SK-N-SH (cell line): ENCODE data around the gene GMPR2. TPM values are rescaled to one million over a fixed set of nuclear protein-coding genes. Genes with fewer than 3 reads are reported as not detected.

ENCODE experiments used
- CTCF ChIA-PET: fragments of 300-600, 350-600 bp; formaldehyde crosslinking; extraction: SDS; loops from one replicate; lab custom pipeline; 2021; lab: Yijun Ruan, JAX
- POLR2A ChIA-PET: fragments of 350-600 bp; sonication (Branson Sonifier 250); formaldehyde crosslinking; extraction: SDS; loops from one replicate; lab custom pipeline; 2020; ENCODE audit warnings: antibody characterized with exemption, inconsistent platforms; lab: Yijun Ruan, JAX
- DNase-seq: peaks from one replicate; pipeline ENCODE4 v3.0.0; 2012
- H2AFZ ChIP-seq: fragments of 200-600 bp; sonication (generic); 2 replicates; pipeline ENCODE4 v1.8.1; 2016; ENCODE audit warnings: antibody characterized with exemption, mild to moderate bottlenecking, low read depth
- H3F3A ChIP-seq: fragments of 200-600 bp; sonication (generic); replicated peaks from 2 replicates; pipeline ENCODE3; 2016; ENCODE audit warnings: antibody characterized with exemption, mild to moderate bottlenecking; ENCODE audit not compliant: insufficient read depth
- H3K27ac ChIP-seq, 2 experiments: fragments of 200-500 bp in 1 of 2; fragments of 200-600 bp in 1 of 2; sonication (Bioruptor generic) in 1 of 2; sonication (generic), shearing (Covaris generic) in 1 of 2; 2 replicates each; pipeline versions ENCODE4 v1.5.1 to v1.6.1; 2014 to 2016; ENCODE audit warnings: low read depth in 2 of 2, inconsistent platforms in 1 of 2, low read length in 1 of 2, mild to moderate bottlenecking in 1 of 2, mixed read lengths in 1 of 2
- H3K27me3 ChIP-seq: fragments of 200-600 bp; sonication (generic), shearing (Covaris generic); 2 replicates; pipeline ENCODE4 v1.6.1; 2016; ENCODE audit warnings: mixed run types; ENCODE audit not compliant: insufficient read depth
- H3K36me3 ChIP-seq, 2 experiments: fragments of 200-500 bp in 1 of 2; fragments of 200-600 bp in 1 of 2; sonication (Bioruptor generic) in 1 of 2; sonication (generic) in 1 of 2; replicated peaks in 1 of 2; 2 replicates each; pipeline versions ENCODE3 to v1.5.1; 2014 to 2016; ENCODE audit warnings: low read length in 1 of 2, mild to moderate bottlenecking in 1 of 2; ENCODE audit not compliant: insufficient read depth in 2 of 2, control insufficient read depth in 1 of 2
- H3K4me1 ChIP-seq, 2 experiments: fragments of 200-500 bp in 1 of 2; fragments of 200-600 bp in 1 of 2; sonication (Bioruptor generic) in 1 of 2; sonication (generic), shearing (Covaris generic) in 1 of 2; 2 replicates each; pipeline versions ENCODE4 v1.5.1 to v1.6.1; 2014 to 2016; ENCODE audit warnings: low read depth in 1 of 2, low read length in 1 of 2, mixed run types in 1 of 2; ENCODE audit not compliant: insufficient read depth in 2 of 2, control insufficient read depth in 1 of 2
- H3K4me2 ChIP-seq: fragments of 200-600 bp; sonication (generic), shearing (Covaris generic); 2 replicates; pipeline ENCODE4 v1.6.1; 2017; ENCODE audit warnings: mixed run types
- H3K4me3 ChIP-seq, 2 experiments: fragments of 200-500 bp in 1 of 2; fragments of 200-600 bp in 1 of 2; sonication (Bioruptor generic) in 1 of 2; sonication (generic), shearing (Covaris generic) in 1 of 2; 2 replicates each; pipeline versions ENCODE4 v1.5.1 to v1.8.1; 2014 to 2016; ENCODE audit warnings: low read depth in 2 of 2, inconsistent platforms in 1 of 2, low read length in 1 of 2, mild to moderate bottlenecking in 1 of 2, mixed read lengths in 1 of 2, moderate library complexity in 1 of 2
- H3K79me2 ChIP-seq: fragments of 200-600 bp; sonication (generic); 2 replicates; pipeline ENCODE4 v1.8.1; 2017; ENCODE audit warnings: mild to moderate bottlenecking; ENCODE audit not compliant: insufficient read depth
- H3K9ac ChIP-seq: fragments of 200-600 bp; sonication (generic); 2 replicates; pipeline ENCODE4 v1.6.1; 2017; ENCODE audit warnings: mixed run types
- H3K9me2 ChIP-seq: fragments of 200-600 bp; sonication (generic); 2 replicates; pipeline ENCODE4 v1.6.1; 2017; ENCODE audit warnings: mixed run types
- H3K9me3 ChIP-seq: fragments of 200-600 bp; sonication (generic); 2 replicates; pipeline ENCODE4 v1.6.1; 2017; ENCODE audit warnings: mixed run types, mild to moderate bottlenecking, moderate library complexity
- H4K20me1 ChIP-seq: fragments of 200-600 bp; sonication (generic); 2 replicates; pipeline ENCODE4 v1.6.1; 2017; ENCODE audit warnings: mild to moderate bottlenecking, mixed run types; ENCODE audit not compliant: insufficient read depth
- CHD2 ChIP-seq: fragments of 150-350 bp; IDR thresholded peaks from 2 replicates; pipeline ENCODE4 v1.6.1; 2018; ENCODE audit warnings: low read length; ENCODE audit not compliant: partially characterized antibody
- ELF1 ChIP-seq: IDR thresholded peaks from 2 replicates; pipeline ENCODE4 v1.4.0; 2012
- EZH2phosphoT487 ChIP-seq: fragments of 200-600 bp; sonication (generic); IDR thresholded peaks from 2 replicates; pipeline ENCODE4 v1.6.1; 2017; ENCODE audit warnings: low read depth, mixed run types, mild to moderate bottlenecking, antibody characterized with exemption, moderate library complexity, borderline replicate concordance
- FOXM1 ChIP-seq: IDR thresholded peaks from 2 replicates; pipeline ENCODE4 v1.4.0; 2012; ENCODE audit warnings: low read depth, mild to moderate bottlenecking
- MAX ChIP-seq: IDR thresholded peaks from 2 replicates; pipeline ENCODE4 v1.4.0; 2012; ENCODE audit warnings: low read depth
- MXI1 ChIP-seq: IDR thresholded peaks from 2 replicates; pipeline ENCODE4 v1.6.1; 2012; ENCODE audit warnings: mild to moderate bottlenecking, low read depth, low read length, improper control_type of control experiment
- NRF1 ChIP-seq: IDR thresholded peaks from 2 replicates; pipeline ENCODE4 v1.6.1; 2012; ENCODE audit warnings: low read depth, mild to moderate bottlenecking, low read length
- POLR2AphosphoS5 ChIP-seq: IDR thresholded peaks from 2 replicates; pipeline ENCODE4 v1.6.1; 2012; ENCODE audit warnings: low read depth, low read length
- RAD21 ChIP-seq: IDR thresholded peaks from 2 replicates; pipeline ENCODE4 v1.6.1; 2012; ENCODE audit warnings: mild to moderate bottlenecking, low read length
- REST ChIP-seq: IDR thresholded peaks from 2 replicates; pipeline ENCODE4 v1.6.1; 2012; ENCODE audit warnings: mild to moderate bottlenecking, low read depth, low read length, moderate library complexity
- RFX5 ChIP-seq: IDR thresholded peaks from 2 replicates; pipeline ENCODE4 v1.6.1; 2012; ENCODE audit warnings: mild to moderate bottlenecking, improper control_type of control experiment, low read length
- SIN3A ChIP-seq: IDR thresholded peaks from 2 replicates; pipeline ENCODE4 v1.6.1; 2012; ENCODE audit warnings: low read depth, mild to moderate bottlenecking, low read length, moderate library complexity, borderline replicate concordance
- SMC3 ChIP-seq: IDR thresholded peaks from 2 replicates; pipeline ENCODE4 v1.6.1; 2012; ENCODE audit warnings: low read depth, low read length, improper control_type of control experiment
- TAF1 ChIP-seq: IDR thresholded peaks from 2 replicates; pipeline ENCODE4 v1.6.1; 2012; ENCODE audit warnings: low read depth, mild to moderate bottlenecking, low read length, moderate library complexity, borderline replicate concordance
- TCF12 ChIP-seq: IDR thresholded peaks from 2 replicates; pipeline ENCODE4 v1.4.0; 2012
- USF1 ChIP-seq: IDR thresholded peaks from 2 replicates; pipeline ENCODE4 v1.4.0; 2012; ENCODE audit warnings: low read depth, borderline replicate concordance
- USF2 ChIP-seq: fragments of 150-350 bp; IDR thresholded peaks from 2 replicates; pipeline ENCODE4 v1.6.1; 2017; ENCODE audit warnings: antibody characterized with exemption, low read length, low read depth, borderline replicate concordance
- ZBTB33 ChIP-seq: IDR thresholded peaks from 2 replicates; pipeline ENCODE4 v1.4.0; 2012; ENCODE audit warnings: low read depth, borderline replicate concordance
- WGBS: methylation state at CpG from one replicate; pipeline ENCODE4 v1.1.6; 2017; ENCODE audit warnings: low lambda C conversion rate; 5-methylcytosine and 5-hydroxymethylcytosine counted together
- polyA plus RNA-seq, 3 experiments: library from polyadenylated mRNA; depleted of rRNA; stranded (reverse); fragments of >200 nt; gene quantifications; 2 replicates each; pipeline ENCODE4 v1.2.3, GENCODE V29; 2012

Gene GMPR2
- polyA plus RNA-seq, 1 of the 3 experiments (the other 2 are of a cell fraction) = 97.0 TPM

DNA sequence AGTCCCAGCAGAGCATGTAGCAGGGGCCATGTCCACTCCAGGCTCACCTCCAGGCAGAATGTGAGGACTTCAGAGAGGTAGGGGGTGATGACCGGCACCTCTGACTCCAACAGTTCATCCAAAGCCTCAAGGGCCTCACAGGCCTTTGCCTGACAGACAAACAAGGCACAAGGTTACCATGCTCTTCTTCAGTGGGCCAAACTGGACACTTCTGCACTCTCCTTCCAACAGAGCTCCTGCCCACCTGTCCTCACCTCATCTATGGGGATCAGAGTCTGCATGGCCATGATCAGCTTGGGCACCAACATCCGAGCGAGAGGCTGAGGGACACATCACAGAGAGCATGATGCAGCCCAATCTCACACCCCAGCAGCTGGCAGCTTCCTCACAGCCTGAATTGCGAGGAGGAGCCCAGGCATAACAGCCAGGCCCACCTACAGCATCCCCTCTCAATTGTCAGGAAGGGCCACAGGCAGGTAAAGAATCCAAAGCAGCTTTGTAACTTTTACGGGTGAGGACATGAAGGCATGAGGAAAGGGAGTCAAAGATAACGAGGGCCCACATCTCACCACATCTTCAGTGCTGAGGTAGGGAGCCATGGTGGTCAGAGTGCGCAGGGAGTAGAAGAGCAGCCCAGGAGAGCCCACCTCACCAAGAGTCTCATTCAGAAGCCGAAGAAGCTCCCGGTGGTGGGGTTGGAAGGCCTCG is 45.7 kb upstream of the GMPR2 start:
- 86% methylated on average over 10 of the region's 10 CpGs for WGBS
- H3K9ac ChIP-seq = no peak overlapping the region
- H3K4me2 ChIP-seq = peak overlapping the region; percentile 98; the same call in 1 of the 2 replicates
- POLR2A ChIA-PET = interaction anchor here (1.1 to 3.2 kb wide), 2 partner anchors 10 to 13 kb away, joined by 4 to 10 read pairs; no protein-coding TSS in a partner anchor
- no peaks in the 10 kb centered on the region for H3K9me3 ChIP-seq
- peaks cover 13% of the 10 kb centered on the region for H3F3A ChIP-seq
- H3K4me1 ChIP-seq = peaks cover 9 to 21% of the 10 kb centered on the region in 2 experiments
- CTCF ChIA-PET = interaction anchor here (1.4 to 2.6 kb wide), 5 partner anchors 9 to 78 kb away, joined by 3 to 14 read pairs (median 7); partner anchors contain the start of genes IRF9, MDP1 and TM9SF1
- H2AFZ ChIP-seq = no peak overlapping the region
- H3K36me3 ChIP-seq = peaks cover 23 to 69% of the 10 kb centered on the region in 2 experiments
- no peak for DNase-seq
- no peaks in the 10 kb centered on the region for H3K9me2 ChIP-seq
- no peaks in the 10 kb centered on the region for H3K27me3 ChIP-seq
- peaks cover 27% of the 10 kb centered on the region for H3K79me2 ChIP-seq
- H3K4me3 ChIP-seq = peak overlapping the region in 1 of 2 experiments; percentile 96; a peak in 3 of 4 replicates
- no peak for TF ChIP-seq ZBTB33
- TF ChIP-seq POLR2AphosphoS5 = no peak
- TF ChIP-seq RFX5 = no peak
- no peak for TF ChIP-seq SIN3A
- no peak for TF ChIP-seq RAD21
- no peak for TF ChIP-seq NRF1
- TF ChIP-seq ELF1 = no peak
- no peak for TF ChIP-seq MXI1
- TF ChIP-seq, all 33 proteins: peak for 0
- Histone ChIP-seq H3K27ac (no peak overlapping the region; a peak in 1 of 4 replicates), H4K20me1 (no peaks in the 10 kb centered on the region)

DNA sequence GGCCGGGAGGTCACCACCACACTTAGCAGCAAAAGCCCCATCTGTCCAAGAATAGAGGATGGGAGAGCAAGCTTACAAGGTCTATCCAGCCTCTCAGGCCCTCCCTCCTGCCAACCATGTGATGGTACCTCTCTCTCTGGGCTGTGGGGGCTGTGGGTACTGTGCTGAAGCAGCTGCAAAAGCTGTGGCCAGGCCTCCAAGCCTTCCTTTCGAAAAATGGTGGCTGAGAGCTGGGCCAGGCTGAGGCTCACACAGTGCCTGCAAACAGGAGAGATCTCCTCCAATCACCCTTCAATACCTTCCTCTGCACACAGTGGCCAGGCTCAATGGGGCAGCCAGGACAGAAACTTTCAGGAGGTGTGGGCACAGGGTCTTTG is 45.2 kb upstream of the GMPR2 start:
- POLR2A ChIA-PET = interaction anchor here (0.9 to 3.2 kb wide), 4 partner anchors 9 to 120 kb away, joined by 3 to 10 read pairs (median 6); partner anchors contain the start of gene CIDEB
- CTCF ChIA-PET = interaction anchor here (1.3 to 2.6 kb wide), 5 partner anchors 27 to 244 kb away, joined by 4 to 14 read pairs (median 8); partner anchors contain the start of gene IRF9
- no peak overlapping the region; a peak in 1 of 4 replicates for H3K27ac ChIP-seq
- TF ChIP-seq EZH2phosphoT487 (no peak), SMC3 (no peak), USF2 (no peak), SIN3A (no peak), TCF12 (no peak), USF1 (no peak), REST (no peak), CHD2 (no peak), RFX5 (no peak), FOXM1 (no peak), MAX (no peak), TAF1 (no peak)

More for the DNA sequence above, 45.2 kb upstream of the GMPR2 start:
- no peaks in the 10 kb centered on the region for H3K9me2 ChIP-seq
- peaks cover 33% of the 10 kb centered on the region for H3K79me2 ChIP-seq
- H2AFZ ChIP-seq = 0 out of 2 replicates have a peak overlapping the region, but pooled peaks have one; percentile 62
- WGBS = 100% methylated on average over 1 of the region's 2 CpGs
- H3K4me1 ChIP-seq = peaks cover 9 to 21% of the 10 kb centered on the region in 2 experiments
- peaks cover 13% of the 10 kb centered on the region for H3F3A ChIP-seq
- peak overlapping the region; percentile 98 for H3K4me2 ChIP-seq
- no peaks in the 10 kb centered on the region for H4K20me1 ChIP-seq
- H3K9me3 ChIP-seq = no peaks in the 10 kb centered on the region
- no peaks in the 10 kb centered on the region for H3K27me3 ChIP-seq
- peak overlapping the region; percentile 76; the same call in 1 of the 2 replicates for H3K9ac ChIP-seq
- H3K4me3 ChIP-seq = peak overlapping the region; percentile 88 to 96
- peaks cover 29 to 68% of the 10 kb centered on the region in 2 experiments for H3K36me3 ChIP-seq
- DNase-seq = no peak
